Smooth muscle cell of the brain vasculature (primary cell): ENCODE data around the gene RPL36A.

Experiments
- DNase-seq: peaks from one replicate; pipeline ENCODE4 v3.0.0-alpha.2; 2012; ENCODE audit warnings: low read depth, low spot score

Gene RPL36A

GRCh38 chrX:101393530-101394305 lies 2.9 kb downstream of the RPL36A start:
- no peak for DNase-seq

- no peak for DNase-seq
These were observed 3.6 kb downstream of the RPL36A start for GRCh38 chrX:101394372-101394771.

GRCh38 chrX:101395789-101396188 lies 5.0 kb downstream of the RPL36A start:
- no peak for DNase-seq

GRCh38 chrX:101397779-101398178 lies 7.0 kb downstream of the RPL36A start:
- DNase-seq = no peak

- DNase-seq = no peak
These were observed 7.9 kb downstream of the RPL36A start for GRCh38 chrX:101398694-101399093.

GRCh38 chrX:101399825-101400224 lies 9.0 kb downstream of the RPL36A start:
- no peak for DNase-seq

- DNase-seq = no peak
These were observed 16.4 kb downstream of the RPL36A start for GRCh38 chrX:101407167-101407747.

GRCh38 chrX:101407748-101408531 lies 17.1 kb downstream of the RPL36A start, which contains the start of the genes GLA and HNRNPH2:
Gene GLA (minus strand): TSS chrX:101407925. CDS start chrX:101407903, 22 bp downstream.
Gene HNRNPH2 (plus strand): TSS chrX:101408222. CDS start chrX:101411989, 3,767 bp downstream.
- peak; percentile 91 for DNase-seq

GRCh38 chrX:101408532-101408841 lies 17.7 kb downstream of the RPL36A start:
- DNase-seq = no peak

- DNase-seq = no peak
These were observed 18.2 kb downstream of the RPL36A start for GRCh38 chrX:101409043-101409442.

- DNase-seq = no peak
These were observed 19.6 kb downstream of the RPL36A start for GRCh38 chrX:101410461-101410860.

- no peak for DNase-seq
These were observed 21.2 kb downstream of the RPL36A start for GRCh38 chrX:101411984-101412383.

- DNase-seq = peak; percentile 65
These were observed 24.7 kb downstream of the RPL36A start for GRCh38 chrX:101415180-101416145.

GRCh38 chrX:101416691-101417090 lies 25.9 kb downstream of the RPL36A start:
- no peak for DNase-seq

- no peak for DNase-seq
These were observed 26.4 kb downstream of the RPL36A start for GRCh38 chrX:101417190-101417589.

GRCh38 chrX:101417981-101418841 lies 27.4 kb downstream of the RPL36A start:
- DNase-seq = no peak

GRCh38 chrX:101419489-101419888 lies 28.7 kb downstream of the RPL36A start:
- DNase-seq = no peak

GRCh38 chrX:101427954-101428353 lies 37.1 kb downstream of the RPL36A start:
- no peak for DNase-seq

GRCh38 chrX:101429934-101430333 lies 39.1 kb downstream of the RPL36A start:
- no peak for DNase-seq

- DNase-seq = no peak
These were observed 39.8 kb downstream of the RPL36A start for GRCh38 chrX:101430457-101431078.
